NCI-H82 treated with DMSO at 0.1 percent for 48 hours (cell line): ENCODE data around the gene BICRAL.
"Not testable (repeated sequence)": the region's sequence is repeated elsewhere in the genome, so short reads cannot be mapped to it uniquely, and the experiment has no call there.

Experiments used
- DNase-seq: peaks from one replicate; lab custom pipeline; 2025; ENCODE audit not compliant: unreplicated experiment; lab: John Stamatoyannopoulos, UW

BICRAL gene

GRCh38 chr6:42781796-42782688 lies at the start of gene BICRAL:
BICRAL (plus strand) TSS chr6:42782052; CDS start chr6:42822023, 39,971 bp downstream.
- peak; percentile 41 for DNase-seq

GRCh38 chr6:42733867-42734481 lies 47.9 kb upstream of the BICRAL start:
- not testable (repeated sequence) for DNase-seq

GRCh38 chr6:42735976-42736375 lies 45.9 kb upstream of the BICRAL start:
- peak; percentile 47 for DNase-seq

GRCh38 chr6:42740725-42741124 lies 41.1 kb upstream of the BICRAL start:
- no peak for DNase-seq

GRCh38 chr6:42742116-42742894 lies 39.5 kb upstream of the BICRAL start:
- DNase-seq: peak; percentile 100

- no peak for DNase-seq
These were observed 37.4 kb upstream of the BICRAL start for GRCh38 chr6:42744351-42744893.

- DNase-seq: no peak
These were observed 36.7 kb upstream of the BICRAL start for GRCh38 chr6:42745083-42745639.

GRCh38 chr6:42745640-42746462 lies 36.0 kb upstream of the BICRAL start, which contains the start of gene TBCC:
TBCC (minus strand) TSS chr6:42746103; CDS start chr6:42746073, 30 bp downstream.
- DNase-seq: peak; percentile 97

GRCh38 chr6:42746463-42747391 lies 35.1 kb upstream of the BICRAL start:
- DNase-seq: peak; percentile 90

- DNase-seq: no peak
These were observed 33.5 kb upstream of the BICRAL start for GRCh38 chr6:42748203-42748898.

GRCh38 chr6:42751055-42751454 lies 30.8 kb upstream of the BICRAL start:
- no peak for DNase-seq

- DNase-seq: no peak
These were observed 27.1 kb upstream of the BICRAL start for GRCh38 chr6:42754759-42755158.

- DNase-seq: no peak
These were observed 25.1 kb upstream of the BICRAL start for GRCh38 chr6:42756722-42757121.

GRCh38 chr6:42758756-42759430 lies 23.0 kb upstream of the BICRAL start:
- peak; percentile 90 for DNase-seq

GRCh38 chr6:42761287-42762067 lies 20.4 kb upstream of the BICRAL start:
- DNase-seq: no peak

GRCh38 chr6:42762426-42762859 lies 19.4 kb upstream of the BICRAL start:
- DNase-seq: no peak

- DNase-seq: peak; percentile 28
These were observed 18.9 kb upstream of the BICRAL start for GRCh38 chr6:42762950-42763349.
